A673 (cell line): Measurements from ENCODE around the gene MAML2.

Source experiments
- EZH2 ChIP-seq: fragments of 200-600 bp; sonication (generic); IDR thresholded peaks from 2 replicates; pipeline ENCODE4 v1.6.1; 2017; ENCODE audit warnings: borderline replicate concordance, low read depth, mild to moderate bottlenecking, mixed read lengths, antibody characterized with exemption, low read length; ENCODE audit not compliant: poor library complexity, severe bottlenecking
- TF ChIP-seq, protein P1 (sequence below): fragments of 300-800, 200-600 bp; sonication (generic); conservative IDR thresholded peaks from 2 replicates; pipeline ENCODE4 v1.5.1; 2017; ENCODE audit warnings: low read depth, mild to moderate bottlenecking, antibody characterized with exemption, low read length, moderate library complexity, mixed read lengths

DNA sequence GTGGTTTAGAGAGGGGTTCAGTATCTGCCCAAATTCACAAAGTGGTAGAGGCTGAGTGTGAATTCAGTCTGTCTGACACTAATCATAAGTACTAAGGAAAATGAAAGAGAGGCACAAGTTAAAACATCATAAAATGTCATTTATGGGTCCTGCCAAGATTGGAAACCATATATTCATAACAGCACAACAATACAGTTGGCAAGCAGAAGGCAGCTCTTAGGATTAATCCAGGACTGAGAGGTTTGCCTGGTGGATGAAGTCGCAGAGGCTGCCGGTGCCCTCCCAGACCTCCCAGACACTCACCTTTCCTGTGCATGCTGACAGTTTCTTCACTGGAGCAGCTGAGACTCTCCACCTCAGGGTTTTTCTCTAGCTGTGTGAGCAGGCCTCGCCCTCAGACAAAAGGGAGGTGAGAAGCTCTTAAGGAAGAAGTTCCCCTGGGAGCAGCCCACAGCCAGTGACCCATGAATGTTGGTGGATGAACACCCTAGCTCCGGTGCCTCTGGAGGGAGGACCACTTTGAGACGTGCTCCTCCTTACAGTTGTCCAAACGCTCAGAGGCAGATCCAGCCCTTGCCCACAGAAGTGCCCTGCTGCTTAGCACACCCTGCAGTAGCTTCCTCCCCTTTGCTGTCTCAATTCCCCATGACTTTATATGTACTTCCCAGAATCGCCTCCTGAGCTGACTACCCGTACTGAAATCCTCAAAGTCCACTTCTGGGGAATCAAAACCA lies 43.7 kb downstream of the MAML2 start:
- TF ChIP-seq, protein P1, sequence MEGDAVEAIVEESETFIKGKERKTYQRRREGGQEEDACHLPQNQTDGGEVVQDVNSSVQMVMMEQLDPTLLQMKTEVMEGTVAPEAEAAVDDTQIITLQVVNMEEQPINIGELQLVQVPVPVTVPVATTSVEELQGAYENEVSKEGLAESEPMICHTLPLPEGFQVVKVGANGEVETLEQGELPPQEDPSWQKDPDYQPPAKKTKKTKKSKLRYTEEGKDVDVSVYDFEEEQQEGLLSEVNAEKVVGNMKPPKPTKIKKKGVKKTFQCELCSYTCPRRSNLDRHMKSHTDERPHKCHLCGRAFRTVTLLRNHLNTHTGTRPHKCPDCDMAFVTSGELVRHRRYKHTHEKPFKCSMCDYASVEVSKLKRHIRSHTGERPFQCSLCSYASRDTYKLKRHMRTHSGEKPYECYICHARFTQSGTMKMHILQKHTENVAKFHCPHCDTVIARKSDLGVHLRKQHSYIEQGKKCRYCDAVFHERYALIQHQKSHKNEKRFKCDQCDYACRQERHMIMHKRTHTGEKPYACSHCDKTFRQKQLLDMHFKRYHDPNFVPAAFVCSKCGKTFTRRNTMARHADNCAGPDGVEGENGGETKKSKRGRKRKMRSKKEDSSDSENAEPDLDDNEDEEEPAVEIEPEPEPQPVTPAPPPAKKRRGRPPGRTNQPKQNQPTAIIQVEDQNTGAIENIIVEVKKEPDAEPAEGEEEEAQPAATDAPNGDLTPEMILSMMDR = no peak
- no peak for TF ChIP-seq EZH2
